Astrocyte of the spinal cord (primary cell): ENCODE data around the gene HUNK.

Source experiments
- DNase-seq: peaks from one replicate; pipeline ENCODE4 v3.0.0; 2011; ENCODE audit warnings: low read depth, low spot score
- H3K4me3 ChIP-seq: 2 replicates; pipeline ENCODE4 v1.5.1; 2011; ENCODE audit warnings: low read depth, mild to moderate bottlenecking, low read length, moderate library complexity
- in situ Hi-C: cut with HindIII; loops from 2 replicates; pipeline ENCODE4 v1.10.0; 2017; ENCODE audit warnings: low sequenced_read_pairs
- TF ChIP-seq, protein P1 (sequence below): IDR thresholded peaks from 2 replicates; pipeline ENCODE4 v1.5.1; 2012; ENCODE audit warnings: low read depth, mild to moderate bottlenecking, low read length, inconsistent platforms

Gene HUNK

DNA sequence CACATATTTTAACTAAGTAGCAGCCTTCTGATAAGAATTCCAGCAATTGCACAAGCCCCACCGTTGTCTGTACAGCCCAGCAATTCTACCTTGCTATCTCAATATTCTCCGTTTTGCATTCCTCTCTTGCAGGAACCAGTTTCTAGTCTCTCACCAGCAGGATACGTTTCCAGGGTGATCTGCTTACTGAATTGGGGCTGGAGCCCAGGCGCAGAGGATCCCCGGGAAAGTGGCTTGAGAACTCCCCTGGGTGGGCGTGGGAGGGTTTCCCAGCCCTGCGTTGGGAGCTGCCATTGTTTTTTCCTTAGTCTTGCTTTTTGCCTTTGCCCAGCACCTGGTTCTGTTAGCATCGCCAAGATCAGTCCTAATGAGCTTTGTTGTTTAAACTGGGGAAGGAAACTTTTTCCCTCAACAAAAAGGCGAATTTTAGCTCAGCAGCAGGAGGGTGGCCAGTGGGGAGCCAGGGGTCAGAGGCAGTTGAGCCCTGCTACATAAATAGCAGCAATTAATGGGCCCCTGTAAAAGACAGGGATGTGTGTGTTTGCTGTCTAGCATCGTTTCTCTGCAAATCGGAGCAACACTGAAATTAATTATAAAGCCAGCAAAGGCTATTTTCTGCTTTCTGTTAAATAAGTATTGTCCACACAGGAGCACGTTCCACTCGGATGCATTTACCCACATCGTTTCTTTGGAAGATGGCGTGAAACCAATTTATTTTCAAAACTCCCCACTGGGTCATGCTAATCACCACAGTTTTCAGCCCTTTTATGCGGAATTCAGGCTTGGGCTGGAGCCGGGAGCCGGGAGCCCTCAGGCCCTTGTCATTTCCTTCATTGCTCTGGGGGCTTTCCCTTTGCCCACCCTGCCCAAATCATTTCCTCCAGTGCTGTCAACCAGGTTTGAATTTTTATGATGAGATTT, 36.6 kb downstream of the HUNK start:
- in situ Hi-C loops = no loop called here
- TF ChIP-seq, protein P1, sequence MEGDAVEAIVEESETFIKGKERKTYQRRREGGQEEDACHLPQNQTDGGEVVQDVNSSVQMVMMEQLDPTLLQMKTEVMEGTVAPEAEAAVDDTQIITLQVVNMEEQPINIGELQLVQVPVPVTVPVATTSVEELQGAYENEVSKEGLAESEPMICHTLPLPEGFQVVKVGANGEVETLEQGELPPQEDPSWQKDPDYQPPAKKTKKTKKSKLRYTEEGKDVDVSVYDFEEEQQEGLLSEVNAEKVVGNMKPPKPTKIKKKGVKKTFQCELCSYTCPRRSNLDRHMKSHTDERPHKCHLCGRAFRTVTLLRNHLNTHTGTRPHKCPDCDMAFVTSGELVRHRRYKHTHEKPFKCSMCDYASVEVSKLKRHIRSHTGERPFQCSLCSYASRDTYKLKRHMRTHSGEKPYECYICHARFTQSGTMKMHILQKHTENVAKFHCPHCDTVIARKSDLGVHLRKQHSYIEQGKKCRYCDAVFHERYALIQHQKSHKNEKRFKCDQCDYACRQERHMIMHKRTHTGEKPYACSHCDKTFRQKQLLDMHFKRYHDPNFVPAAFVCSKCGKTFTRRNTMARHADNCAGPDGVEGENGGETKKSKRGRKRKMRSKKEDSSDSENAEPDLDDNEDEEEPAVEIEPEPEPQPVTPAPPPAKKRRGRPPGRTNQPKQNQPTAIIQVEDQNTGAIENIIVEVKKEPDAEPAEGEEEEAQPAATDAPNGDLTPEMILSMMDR = no peak
- H3K4me3 ChIP-seq = no peak overlapping the region
- DNase-seq = no peak

GRCh38 chr21:31910074-31910470, 37.3 kb downstream of the HUNK start:
- in situ Hi-C loops = no loop called here
- no peak for DNase-seq
- TF ChIP-seq, protein P1 = no peak

DNA sequence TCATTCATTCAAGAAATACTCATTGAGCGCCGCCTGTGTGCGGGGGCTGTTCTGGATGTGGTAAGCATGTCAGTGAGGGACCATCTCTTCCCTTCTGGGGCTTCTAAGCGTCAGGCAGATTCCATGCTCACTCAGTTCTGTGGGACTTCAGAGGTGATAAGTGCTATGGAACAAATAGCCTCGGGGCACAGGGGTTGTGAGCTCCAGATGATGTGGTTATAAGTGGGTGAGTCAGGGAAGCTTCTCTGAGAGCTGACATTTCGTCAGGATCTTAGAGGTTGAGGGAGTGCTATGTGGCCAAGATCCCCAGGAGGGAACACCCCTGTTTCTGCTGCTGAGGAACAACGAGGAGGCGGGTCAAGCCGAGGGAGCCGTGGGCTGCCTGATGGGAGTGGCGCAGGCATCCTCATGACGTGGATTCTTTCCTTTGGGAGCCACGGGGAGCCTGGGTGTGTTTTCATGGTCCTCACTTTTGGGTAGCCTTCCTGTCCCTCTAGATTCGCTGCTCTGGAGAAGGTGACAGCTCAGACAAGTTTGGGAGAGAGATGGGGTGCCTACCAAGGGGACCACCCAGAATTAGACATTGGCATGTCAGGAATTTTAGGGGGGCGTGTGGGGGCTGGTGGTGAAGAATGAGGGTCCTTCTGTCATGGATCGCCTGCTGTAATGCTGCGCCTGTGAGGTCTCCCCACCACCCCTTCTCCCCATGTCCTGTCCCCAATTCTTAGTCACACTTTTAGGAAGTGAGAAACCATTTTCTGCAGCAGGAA, 38.5 kb downstream of the HUNK start:
- no peak overlapping the region for H3K4me3 ChIP-seq
- no peak for DNase-seq
- in situ Hi-C loops = no loop called here

More at GRCh38 chr21:31910074-31910470, 37.3 kb downstream of the HUNK start:
- no peak overlapping the region for H3K4me3 ChIP-seq

DNA sequence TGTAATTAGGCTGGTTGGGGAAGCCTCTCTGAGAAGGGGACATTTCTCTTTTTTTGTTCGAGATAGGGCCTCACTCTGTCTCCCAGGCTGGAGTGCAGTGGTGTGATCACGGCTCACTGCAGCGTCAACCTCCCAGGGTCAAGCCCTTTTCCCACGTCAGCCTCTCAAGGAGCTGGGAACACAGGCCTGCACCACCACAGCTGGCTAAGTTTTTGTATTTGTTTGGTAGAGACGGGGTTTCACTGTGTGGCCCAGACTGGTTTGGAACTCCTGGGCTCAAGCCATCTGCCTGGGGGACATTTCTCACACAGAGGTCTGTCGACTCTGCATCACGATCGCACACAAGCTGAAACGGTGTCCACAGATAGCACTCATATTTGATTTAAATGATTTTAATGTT, 39.7 kb downstream of the HUNK start:
- TF ChIP-seq, protein P1 = no peak
- no peak overlapping the region for H3K4me3 ChIP-seq
- in situ Hi-C loops = no loop called here
- no peak for DNase-seq

More for the DNA sequence above, 38.5 kb downstream of the HUNK start:
- TF ChIP-seq, protein P1 = no peak

DNA sequence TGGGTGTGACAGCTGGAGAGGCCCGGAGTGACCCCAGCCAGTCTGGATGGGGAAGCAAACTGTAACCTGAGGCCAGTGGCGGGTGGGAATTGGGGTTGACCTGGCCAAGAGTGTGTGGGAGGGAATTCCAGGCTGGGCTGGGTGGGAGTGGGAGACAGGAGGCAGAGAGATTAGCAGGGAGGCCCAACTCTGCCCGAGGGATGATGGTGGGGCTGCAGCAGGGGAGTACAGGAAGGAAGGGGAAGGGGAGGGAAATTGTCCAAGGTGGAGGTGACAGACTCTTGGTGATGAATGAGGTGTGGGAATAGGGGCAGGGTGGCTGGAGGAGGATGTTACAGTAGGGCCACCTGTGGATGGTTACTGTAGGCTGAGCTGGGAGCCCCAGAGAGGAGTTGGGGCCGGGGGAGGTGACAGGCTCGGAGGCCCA, 40.4 kb downstream of the HUNK start:
- TF ChIP-seq, protein P1 = no peak

DNA sequence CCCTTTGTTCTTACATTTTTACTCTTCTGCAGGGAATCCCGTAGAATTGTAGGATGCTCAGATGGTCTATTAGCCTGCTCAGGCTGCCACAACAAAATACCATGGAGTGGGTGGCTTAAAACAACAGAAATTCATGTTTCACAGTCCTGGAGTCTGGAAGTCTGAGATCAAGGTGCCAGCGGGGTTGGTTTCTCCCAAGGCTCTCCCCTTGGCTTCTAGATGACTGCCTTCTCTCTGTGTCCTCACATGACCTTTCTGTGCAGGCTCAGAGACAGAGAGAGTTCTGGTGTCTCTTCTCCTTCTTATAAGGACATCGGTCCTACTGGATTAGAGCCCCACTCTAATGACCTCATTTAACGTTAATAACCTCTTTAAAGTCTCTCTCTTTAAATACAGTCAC, 41.7 kb downstream of the HUNK start:
- DNase-seq = no peak
- in situ Hi-C loops = no loop called here
- TF ChIP-seq, protein P1 = no peak
- no peak overlapping the region for H3K4me3 ChIP-seq

More for the DNA sequence above, 40.4 kb downstream of the HUNK start:
- in situ Hi-C loops = no loop called here
- no peak for DNase-seq
- H3K4me3 ChIP-seq = no peak overlapping the region
